ENCODE data around the gene SELENOI.
"Not testable (repeated sequence)": the region's sequence is repeated elsewhere in the genome, so short reads cannot be mapped to it uniquely, and the experiment has no call there.

The SELENOI gene

DNA sequence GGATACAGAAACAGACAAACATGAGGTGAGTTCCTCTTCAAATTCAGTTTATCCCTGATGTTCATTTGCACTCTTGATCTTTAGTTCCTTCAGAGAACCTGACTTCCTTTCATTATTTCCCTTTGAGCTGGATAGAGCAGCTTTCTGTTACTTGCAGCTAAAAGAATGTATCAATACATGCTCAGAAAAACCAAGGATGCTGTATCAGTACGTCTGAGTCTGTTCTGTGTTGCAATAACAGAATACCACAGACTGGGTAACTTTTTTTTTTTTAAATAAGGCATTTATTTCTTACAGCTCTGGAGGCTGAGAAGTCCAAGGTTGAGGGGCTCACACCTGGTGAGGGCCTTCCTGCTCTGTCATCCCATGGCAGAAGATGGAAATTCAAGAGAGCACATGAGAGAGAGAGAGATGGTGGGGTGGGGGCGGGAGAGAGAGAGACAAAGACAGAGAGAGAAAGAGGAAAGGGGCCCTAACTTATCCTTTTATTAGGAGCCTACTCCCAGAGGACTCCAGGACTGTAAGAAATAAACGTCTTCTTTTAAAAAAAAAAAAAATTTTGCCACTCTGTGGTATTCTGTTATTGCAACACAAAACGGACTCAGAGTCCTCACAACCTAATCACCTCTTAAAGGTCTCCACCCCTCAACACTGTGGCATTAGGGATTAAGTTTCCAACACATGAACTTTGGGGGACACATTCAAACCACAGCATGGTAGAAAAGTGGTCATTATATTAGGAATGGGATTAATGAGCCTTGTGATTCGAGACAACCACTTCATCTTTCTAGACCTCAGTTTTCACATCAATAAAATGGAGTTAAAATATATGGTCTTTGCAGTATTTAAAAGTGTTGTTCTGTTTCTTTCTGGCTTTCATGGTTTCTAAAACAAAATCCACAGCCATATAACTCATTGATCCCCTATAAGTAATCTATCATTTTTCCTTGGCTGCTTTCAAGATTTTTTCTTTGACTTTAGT, 18.4 kb upstream of the SELENOI start:
- no peak for DNase-seq (ENCODE audit: low read depth in 3 of 3)

DNA sequence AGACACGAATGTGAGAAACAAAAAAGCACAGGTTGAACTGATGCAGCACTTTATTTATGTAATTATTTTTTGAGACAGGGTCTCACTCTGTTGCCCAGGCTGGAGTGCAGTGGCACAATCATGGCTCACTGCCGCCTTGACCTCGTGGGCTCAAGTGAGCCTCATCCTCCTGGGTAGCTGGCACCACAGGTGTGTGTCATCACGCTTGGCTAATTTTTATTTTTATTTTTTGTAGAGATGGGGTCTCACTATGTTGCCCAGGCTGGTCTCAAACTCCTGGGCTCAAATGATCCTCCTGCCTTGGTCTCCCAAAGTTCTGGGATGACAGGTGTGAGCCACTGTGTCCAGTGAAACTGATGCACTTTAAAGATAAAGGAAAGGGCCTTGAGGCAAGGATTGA, 16.9 kb upstream of the SELENOI start:
- not testable (repeated sequence) for DNase-seq (ENCODE audit: low read depth in 3 of 3)

DNA sequence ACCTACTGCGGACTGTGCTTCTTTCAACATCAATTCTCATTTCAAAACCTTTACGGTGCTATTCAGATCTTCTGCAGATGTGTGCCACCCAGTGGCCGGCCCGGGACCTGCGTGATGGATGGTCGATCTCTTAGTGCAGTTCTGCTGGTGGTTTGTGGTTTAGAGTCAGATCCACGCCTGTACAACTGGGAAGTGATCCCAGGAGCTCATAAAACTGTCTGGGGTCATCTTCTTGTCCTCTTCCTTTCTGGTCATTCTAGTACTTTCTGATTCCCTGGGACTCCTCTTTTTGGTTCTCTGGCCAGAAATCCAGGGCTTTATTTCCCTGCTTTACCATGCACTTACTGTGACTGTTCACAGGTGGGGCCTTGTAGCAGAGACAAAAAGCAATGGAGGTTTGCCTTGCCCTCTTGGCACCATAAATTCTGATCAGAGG, 15.8 kb upstream of the SELENOI start:
- peak; percentile 63 to 71 (median 67) for DNase-seq (ENCODE audit: low read depth in 3 of 3)

DNA sequence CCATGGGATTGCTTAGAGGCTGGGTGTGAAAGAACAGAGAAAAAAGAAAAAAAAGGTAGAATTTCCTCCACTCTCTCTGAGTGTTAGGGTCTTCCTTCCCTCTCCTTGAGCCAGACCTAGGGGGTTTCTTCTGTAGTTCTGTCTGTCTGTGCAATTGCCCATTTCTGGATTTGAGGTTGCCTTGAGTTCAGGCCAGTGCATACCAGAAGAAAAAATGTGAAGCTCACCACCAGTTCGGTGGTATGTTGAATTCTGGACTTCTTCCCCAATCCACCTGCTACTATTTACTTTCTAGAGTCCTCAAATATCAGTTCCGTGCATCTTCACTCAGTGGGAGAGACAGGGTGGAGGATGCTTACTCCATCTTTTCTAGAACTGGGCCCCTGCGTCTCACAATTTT, 15.3 kb upstream of the SELENOI start:
- DNase-seq (ENCODE audit: low read depth in 3 of 3), result no peak

DNA sequence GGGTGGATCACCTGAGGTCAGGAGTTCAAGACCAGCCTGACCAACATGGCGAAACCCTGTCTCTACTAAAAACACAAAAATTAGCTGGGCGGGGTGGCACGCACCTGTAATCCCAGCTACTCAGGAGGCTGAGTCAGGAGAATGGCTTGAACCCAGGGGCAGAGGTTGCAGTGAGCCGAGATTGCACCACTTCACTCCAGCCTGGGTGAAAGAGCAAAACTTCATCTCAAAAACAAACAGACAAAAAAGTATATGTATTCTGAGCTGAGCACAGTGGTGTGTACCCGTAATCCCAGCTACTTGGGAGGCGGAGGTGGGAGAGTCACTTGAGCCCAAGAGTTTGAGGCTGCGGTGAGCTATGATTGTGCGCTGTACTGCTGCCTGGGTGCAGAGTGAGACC, 14.6 kb upstream of the SELENOI start:
- not testable (repeated sequence) for DNase-seq (ENCODE audit: low read depth in 3 of 3)

DNA sequence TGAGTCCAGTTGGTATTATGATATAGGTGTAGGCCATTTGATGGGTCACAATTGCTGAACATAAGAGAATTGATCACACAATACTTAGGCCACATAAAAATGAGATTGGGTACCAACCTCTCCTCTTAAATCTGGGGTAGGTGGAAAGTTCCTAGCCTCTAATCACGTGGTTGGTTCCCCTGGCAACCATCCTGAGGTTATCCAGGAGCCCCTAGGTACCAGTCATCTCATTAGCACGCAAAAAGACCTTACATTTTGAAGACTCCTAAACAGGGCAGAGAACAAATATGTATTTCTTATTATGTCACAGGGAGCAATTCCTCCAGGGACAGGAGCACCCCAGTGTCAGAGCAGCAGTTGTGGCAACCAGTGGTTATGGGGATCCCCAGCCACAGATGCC, 12.7 kb upstream of the SELENOI start:
- no peak for DNase-seq (ENCODE audit: low read depth in 3 of 3)

DNA sequence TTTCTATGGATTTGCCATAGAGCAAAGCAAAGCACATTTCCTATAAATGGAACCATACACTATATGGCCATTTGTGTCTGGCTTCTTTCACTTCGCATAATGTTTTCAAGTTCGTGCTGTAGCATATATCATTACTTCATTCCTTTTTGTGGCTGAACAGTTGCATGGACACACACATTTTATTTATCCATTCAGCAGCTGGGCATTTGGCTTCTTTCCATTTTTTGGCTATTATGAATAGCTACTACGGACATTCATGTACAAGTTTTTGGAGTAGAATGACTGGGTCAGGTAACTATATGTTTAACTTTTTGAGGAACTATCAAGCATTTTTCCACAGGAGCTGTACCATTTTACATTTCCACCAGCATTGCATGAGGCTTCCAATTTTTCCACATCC, 10.7 kb upstream of the SELENOI start:
- no peak for DNase-seq (ENCODE audit: low read depth in 3 of 3)

DNA sequence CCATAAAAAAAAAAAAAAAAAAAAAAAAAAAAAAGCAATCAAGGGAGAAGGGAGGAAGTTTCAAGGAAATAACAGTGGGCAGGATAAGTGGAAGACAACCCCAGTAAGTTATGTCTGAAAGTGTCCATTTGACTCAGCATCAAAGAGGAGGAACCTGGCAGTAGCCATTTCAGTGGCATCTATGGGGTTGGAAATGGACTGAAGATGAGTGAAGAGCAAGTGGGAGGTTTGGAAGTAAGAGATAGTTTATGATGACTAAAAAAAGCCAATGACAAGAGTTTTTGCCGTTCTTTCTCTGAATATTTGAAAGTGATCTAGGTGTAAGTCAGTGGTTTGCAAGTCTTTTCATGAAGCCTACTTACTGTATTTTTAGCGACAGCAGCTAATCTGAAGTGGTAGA, 9.2 kb upstream of the SELENOI start:
- DNase-seq (ENCODE audit: low read depth in 3 of 3), result no peak

DNA sequence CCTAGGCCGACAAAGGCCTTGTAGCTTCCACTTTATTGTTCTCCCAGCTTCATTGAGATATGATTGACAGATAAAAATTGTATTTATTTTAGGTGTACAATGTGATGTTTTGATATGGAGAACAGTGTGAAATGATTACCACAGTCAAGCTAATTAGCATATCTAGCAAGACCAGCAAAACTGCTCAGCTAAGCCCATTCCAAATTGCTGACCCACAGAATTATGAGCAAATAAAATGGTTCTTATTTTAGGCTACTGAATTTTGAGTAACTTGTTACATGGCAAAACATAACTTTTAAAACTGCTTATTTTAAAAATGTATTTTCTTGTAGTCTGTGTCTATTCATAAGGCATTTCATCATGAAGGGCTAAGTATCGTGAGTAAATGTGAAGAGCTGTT, 8.6 kb upstream of the SELENOI start:
- DNase-seq (ENCODE audit: low read depth in 3 of 3), result no peak

DNA sequence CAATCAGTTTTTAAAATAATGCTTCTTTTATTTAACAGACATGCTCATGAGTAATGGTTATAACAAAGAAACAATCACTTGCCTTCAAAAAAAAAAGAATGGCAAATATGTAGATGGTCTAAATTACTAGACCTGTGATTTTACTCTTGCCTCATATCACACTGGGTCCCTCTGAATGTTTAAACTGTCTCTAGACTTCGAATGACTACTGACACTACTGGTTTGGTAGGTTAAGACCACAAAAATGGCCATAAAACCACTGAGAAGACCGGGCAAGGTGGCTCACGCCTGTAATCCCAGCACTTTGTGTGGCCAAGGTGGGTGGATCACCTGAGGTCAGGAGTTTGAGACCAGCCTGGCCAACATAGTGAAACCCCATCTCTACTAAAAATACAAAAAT, 5.1 kb upstream of the SELENOI start:
- no peak for DNase-seq (ENCODE audit: low read depth in 3 of 3)

DNA sequence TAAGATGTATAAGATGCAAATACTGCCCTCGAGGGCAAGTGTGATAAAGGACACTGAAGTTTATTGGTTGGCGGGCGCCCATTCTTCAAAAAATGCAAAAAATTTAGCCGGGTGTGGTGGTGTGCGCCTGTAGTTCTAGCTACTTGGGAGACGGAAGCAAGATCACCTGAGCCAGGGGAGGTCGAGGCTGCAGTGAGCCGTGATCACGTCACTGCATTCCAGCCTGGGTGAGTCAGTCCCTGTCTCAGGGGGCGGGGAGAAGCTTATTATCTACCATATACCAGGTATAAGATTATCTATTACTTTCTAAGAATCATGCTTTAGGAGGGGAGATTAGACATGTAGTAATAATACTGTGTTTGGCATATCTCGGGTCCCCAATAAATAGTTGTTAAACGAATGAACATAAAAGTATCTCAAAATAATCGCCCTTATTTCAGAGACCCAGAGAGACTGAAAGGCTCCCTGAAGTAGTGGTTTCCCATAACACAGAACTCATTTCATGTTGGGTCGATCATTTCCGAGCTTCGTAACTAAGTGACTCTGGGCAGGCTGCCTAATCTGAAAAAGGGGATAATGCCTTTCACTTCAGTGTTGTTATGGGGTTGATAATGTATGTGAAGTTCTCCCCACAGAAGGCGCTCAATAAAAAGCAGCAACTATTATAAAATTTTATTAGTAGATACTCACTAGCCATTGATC, 1.2 kb upstream of the SELENOI start:
- peak in 1 of 3 experiments; percentile 26 for DNase-seq (ENCODE audit: low read depth in 3 of 3)

DNA sequence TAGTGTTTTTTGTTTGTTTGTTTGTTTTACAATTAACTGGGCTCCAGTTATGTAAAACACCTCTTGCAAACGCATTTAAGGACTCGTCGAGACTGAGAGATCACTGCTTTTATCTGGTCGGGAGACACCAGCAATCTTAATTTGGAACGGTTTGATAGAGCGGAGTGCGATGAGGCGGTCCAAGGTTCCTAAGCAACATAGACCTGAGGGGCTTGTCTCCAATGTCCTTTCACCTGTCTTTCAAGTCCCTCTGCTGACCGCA, 729 bp upstream of the SELENOI start:
- no peak for DNase-seq (ENCODE audit: low read depth in 3 of 3)

DNA sequence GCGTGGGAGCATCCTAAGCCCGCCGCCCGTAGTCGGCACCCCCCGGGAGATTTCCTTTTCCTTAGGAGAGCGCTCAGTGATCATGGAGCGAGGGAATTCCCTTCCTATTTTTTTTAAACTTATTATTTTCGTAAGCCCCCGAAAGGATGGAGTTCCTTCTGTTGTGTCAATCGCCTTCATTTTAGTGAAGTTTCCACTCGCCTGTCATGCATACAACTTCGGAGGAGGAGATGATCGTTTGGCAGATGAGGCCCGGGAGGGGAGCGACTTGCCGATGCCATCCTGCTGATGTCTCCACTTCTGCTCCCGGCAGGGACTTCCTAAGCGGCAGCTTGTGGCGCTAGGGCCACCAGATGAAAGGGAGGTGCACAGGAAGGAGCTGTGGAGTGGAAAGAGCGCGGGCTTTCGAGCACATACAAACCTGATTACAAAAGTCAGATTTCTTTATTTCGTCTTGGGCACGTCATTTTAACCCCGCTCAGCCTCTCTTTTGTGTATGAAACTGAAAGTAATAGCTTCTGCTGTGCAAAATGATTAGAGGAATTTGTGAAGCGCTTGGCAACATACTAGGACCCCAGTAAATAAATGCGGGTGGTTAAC, 611 bp downstream of the SELENOI start, which contains the start of gene ADGRF3:
Gene ADGRF3, minus strand, starts transcription at position 336 of the 600 bp plus-strand sequence. CDS start 555 bp downstream, outside the sequence.
- peak; percentile 24 to 41 (median 27) for DNase-seq (ENCODE audit: low read depth in 3 of 3)

DNA sequence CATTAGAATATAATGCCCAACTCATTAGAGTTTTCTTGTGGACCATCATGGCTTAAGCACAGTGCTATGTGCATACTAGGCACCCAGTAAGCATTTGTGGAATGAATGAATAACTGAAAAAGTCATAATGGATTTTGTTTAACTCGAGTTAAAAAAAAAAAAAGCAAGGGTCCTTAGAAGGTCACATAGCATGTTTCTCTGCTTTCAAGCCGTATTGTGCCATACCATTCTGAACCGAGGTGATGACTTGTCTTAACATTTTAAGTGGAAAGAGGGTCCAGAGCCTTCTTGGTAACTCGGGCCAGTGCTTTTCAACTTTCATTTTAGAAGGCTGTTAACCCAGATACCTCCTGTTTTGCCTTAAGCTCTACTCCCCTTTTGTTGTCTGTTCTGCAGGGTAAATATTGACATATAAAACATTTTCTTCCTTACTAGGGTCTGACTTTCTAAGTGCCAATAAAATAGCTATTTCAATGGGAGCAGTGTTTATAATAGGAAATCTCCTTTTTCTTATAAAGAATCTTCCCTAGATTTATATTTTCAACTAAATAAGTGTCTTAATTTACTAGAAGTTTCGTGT, 1.4 kb downstream of the SELENOI start:
- no peak for DNase-seq (ENCODE audit: low read depth in 3 of 3)

DNA sequence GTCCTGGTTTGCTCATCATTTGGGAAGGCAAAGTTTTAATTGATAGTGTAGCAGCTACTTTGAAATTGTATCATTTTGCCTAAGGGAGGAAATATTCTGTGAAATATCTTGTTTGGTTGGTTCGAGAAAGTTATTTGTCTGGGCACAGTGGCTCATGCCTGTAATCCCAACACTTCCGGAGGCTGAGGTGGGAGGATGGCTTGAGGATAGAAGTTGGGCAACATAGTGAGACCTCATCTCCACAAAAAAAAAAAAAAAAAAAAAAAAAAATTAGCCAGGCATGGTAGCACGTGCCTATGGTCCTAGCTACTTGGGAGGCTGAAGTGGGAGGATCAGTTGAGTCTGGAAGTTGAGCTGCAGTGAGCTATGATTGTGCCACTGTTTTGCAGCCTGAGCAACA, 3.7 kb downstream of the SELENOI start:
- DNase-seq (ENCODE audit: low read depth in 3 of 3), result no peak

DNA sequence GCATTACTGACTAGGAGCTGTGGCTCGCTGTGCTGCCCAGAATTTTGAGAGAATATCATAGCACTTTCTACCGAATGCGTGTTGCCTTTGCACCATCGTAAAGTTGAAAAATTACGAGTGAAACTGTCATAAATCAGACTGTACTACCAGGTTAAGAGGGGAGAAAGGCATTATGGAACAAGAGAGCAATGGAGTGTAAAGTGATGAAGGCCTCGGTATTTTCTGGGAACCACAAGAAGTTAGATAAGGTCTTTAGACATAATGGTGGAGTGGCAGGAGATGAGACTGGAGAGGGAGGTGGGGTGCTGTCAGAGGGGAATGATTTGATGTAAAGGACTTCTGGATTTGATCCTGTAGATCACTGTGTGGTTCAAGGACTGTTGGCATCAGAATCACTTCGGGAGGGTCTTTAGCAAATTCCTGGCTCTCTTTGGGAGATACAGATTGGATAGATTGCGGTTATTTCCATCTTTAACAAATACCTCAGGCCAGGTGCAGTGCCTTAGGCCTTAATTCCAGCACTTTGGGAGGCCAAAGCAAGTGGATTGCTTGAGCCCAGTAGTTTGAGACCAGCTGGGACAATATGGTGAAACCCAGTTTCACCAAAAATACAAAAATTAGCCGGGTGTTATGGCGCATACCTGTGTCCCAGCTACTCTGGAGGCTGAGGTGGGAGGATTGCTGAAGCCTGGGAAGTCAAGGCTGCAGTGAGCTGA, 5.6 kb downstream of the SELENOI start:
- DNase-seq (ENCODE audit: low read depth in 3 of 3), result no peak

DNA sequence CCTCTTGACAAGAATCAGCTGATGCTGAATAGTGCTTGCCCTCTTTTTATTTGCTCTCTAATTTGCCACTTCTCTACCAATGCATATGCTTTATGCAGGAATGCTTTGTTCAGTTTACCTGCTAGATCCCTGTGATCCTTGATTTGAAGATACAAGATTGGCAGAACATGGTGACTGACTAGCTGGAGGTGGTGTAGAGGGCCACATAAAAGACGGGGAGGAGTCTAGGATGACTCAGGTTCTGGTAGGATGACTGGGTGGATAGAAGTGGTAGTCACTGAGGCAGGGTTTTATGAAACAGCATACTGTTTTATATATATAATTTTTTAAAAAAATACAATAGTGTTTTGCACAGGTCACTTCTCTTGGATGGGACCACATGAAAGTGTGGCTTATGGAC, 6.9 kb downstream of the SELENOI start:
- DNase-seq (ENCODE audit: low read depth in 3 of 3), result no peak

DNA sequence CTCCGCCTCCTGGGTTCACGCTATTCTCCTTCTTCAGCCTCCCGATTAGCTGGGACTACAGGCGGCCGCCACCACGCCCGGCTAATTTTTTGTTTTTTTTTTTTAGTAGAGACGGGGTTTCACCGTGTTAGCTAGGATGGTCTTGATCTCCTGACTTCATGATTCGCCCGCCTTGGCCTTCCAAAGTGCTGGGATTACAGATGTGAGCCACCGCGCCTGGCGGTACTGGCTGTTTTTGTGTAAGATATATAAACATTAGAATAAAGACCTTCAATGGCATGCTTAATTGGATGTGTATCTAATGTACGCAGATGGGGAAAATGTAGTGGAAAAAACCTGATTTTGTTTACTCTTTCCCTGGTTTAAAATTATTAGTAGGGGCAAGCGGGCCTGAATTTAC, 8.5 kb downstream of the SELENOI start:
- DNase-seq (ENCODE audit: low read depth in 3 of 3), result not testable (repeated sequence)

DNA sequence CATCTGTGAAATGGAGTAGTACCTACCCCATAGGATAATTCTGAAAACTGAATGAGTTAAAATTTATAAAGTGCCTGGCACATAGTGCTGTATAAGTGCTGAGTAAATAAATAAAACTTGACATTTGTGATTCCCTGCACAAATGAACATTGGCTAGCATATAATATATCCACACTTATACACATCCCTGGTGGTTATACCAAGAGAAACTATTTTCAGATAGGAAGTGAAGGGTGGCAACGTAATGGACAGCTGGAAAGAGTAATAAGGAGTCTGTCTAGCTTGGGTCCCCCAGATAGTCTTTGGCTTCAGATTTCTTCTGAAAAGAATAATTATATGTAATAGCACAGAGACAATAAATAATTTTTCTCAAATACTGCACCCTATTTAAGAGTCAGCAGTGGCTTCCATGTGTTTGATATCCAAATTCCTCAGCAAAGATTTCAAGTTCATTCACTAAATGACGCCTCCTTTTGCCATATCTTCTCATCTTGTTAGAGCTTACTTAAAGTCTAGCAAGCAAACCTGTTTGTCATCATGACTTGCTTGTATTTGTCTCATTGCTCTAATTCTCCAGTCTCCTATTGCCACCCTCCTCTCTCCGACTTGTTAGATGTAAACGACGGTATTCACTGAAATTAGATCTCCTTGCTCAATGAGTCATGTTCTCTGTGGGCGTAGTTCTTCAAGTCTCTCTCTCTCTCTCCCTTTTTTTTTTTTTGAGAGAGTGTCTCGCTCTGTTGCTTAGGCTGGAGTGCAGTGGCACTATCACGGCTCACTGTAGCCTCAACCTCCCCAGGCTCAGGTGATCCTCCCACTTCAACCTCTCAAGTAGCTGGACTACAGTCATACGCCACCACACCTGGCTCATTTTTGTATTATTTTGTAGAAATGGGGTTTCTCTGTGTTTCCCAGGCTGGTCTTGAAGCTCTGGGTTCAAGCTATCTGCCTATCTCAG, 9.4 kb downstream of the SELENOI start:
- DNase-seq (ENCODE audit: low read depth in 3 of 3), result no peak

DNA sequence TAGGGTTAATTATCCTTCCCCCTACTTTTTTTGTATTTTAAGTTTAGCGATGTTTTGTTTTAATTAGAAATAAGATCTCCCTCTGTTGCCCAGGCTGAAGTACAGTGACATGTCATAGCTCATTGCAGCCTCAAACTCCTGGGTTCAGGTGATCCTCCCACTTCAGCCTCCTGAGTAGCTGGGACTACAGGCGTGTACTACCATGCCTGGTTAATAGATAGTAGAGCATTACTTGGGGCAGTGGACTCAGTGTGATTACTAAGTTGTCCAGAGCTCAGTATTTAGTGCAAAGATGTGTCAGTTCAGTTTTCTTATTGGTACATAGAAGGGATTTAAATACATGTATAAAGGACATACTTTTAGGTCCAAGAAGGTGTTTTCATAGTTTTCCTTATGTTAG, 10.2 kb downstream of the SELENOI start:
- no peak for DNase-seq (ENCODE audit: low read depth in 3 of 3)

Data from stimulated activated CD4-positive, alpha-beta T cell treated with anti-CD3 and anti-CD28 coated beads, TNF-alpha, amount 100 ng/mL, for 4 hours (primary cell).